H1 (cell line): Measurements from ENCODE around the gene GLYATL3. TPM values are rescaled to one million over a fixed set of nuclear protein-coding genes. Genes with fewer than 3 reads are reported as not detected.

ENCODE experiments used
- CTCF ChIA-PET: fragments of 300-600 bp; sonication (Branson Sonifier 250); formaldehyde crosslinking; loops from one replicate; lab custom pipeline; 2021; ENCODE audit not compliant: partially characterized antibody; lab: Charles Lee
- POLR2A ChIA-PET: fragments of 300-600 bp; sonication (Branson Sonifier 250); formaldehyde crosslinking; loops from one replicate; lab custom pipeline; 2021; ENCODE audit warnings: inconsistent platforms; ENCODE audit not compliant: partially characterized antibody; lab: Charles Lee
- DNase-seq, 2 experiments: peaks; one replicate each; pipeline versions ENCODE4 v3.0.0 to v3.0.0-alpha.2; 2010 to 2022; ENCODE audit warnings: low spot score in 2 of 2, low read depth in 1 of 2, mixed read lengths in 1 of 2
- FAIRE-seq: peaks from 2 replicates; lab custom pipeline; 2011; peaks lifted over from hg19 to GRCh38; lab: Jason Lieb, UNC
- H2AFZ ChIP-seq: 2 replicates; pipeline ENCODE4 v1.8.1; 2012; ENCODE audit warnings: low read length, inconsistent platforms
- H2AK5ac ChIP-seq: 2 replicates; pipeline ENCODE4 v1.6.1; 2013; ENCODE audit warnings: low read depth, low read length
- H2BK120ac ChIP-seq: replicated peaks from 2 replicates; pipeline ENCODE3; 2013; ENCODE audit warnings: low read depth, low read length, inconsistent platforms
- H2BK12ac ChIP-seq: 2 replicates; pipeline ENCODE4 v1.6.1; 2013; ENCODE audit warnings: low read depth, low read length
- H2BK15ac ChIP-seq: 2 replicates; pipeline ENCODE4 v1.6.1; 2013; ENCODE audit warnings: low read length
- H2BK20ac ChIP-seq: 2 replicates; pipeline ENCODE4 v1.6.1; 2013; ENCODE audit warnings: low read length
- H2BK5ac ChIP-seq: 2 replicates; pipeline ENCODE4 v1.6.1; 2013; ENCODE audit warnings: low read depth, low read length
- H3K14ac ChIP-seq: 2 replicates; pipeline ENCODE4 v1.6.1; 2013; ENCODE audit warnings: inconsistent platforms; ENCODE audit not compliant: insufficient read length
- H3K18ac ChIP-seq: 2 replicates; pipeline ENCODE4 v1.6.1; 2013; ENCODE audit warnings: low read length; ENCODE audit errors: extremely low read depth
- H3K23ac ChIP-seq: 2 replicates; pipeline ENCODE4 v1.6.1; 2013; ENCODE audit warnings: inconsistent platforms; ENCODE audit not compliant: insufficient read length
- H3K23me2 ChIP-seq: 2 replicates; pipeline ENCODE4 v1.6.1; 2013; ENCODE audit warnings: low read depth, low read length
- H3K27ac ChIP-seq: 2 replicates; pipeline ENCODE4 v1.6.1; 2011; ENCODE audit warnings: low read depth, low read length, inconsistent platforms
- H3K27me3 ChIP-seq, 4 experiments: replicated peaks in 1 of 4; 1 replicate in 1 of 4; 2 replicates in 3 of 4; pipeline versions ENCODE4 v1.6.1 to v1.8.1; 2011 to 2013; ENCODE audit warnings: low read length in 3 of 4, mild to moderate bottlenecking in 3 of 4, inconsistent platforms in 2 of 4, mixed read lengths in 2 of 4, moderate library complexity in 1 of 4; ENCODE audit not compliant: control insufficient read depth in 3 of 4, insufficient read depth in 3 of 4; ENCODE audit errors: extremely low read depth in 1 of 4
- H3K36me3 ChIP-seq, 4 experiments: 2 replicates each; pipeline versions ENCODE4 v1.6.1 to v1.8.1; 2011 to 2013; ENCODE audit warnings: mild to moderate bottlenecking in 4 of 4, low read length in 3 of 4, moderate library complexity in 2 of 4, control low read depth in 1 of 4, inconsistent platforms in 1 of 4; ENCODE audit not compliant: insufficient read depth in 4 of 4, control insufficient read depth in 2 of 4
- H3K4ac ChIP-seq: replicated peaks from 2 replicates; pipeline ENCODE3; 2013; ENCODE audit warnings: low read length, low read depth, mixed read lengths, inconsistent platforms; ENCODE audit not compliant: insufficient read length
- H3K4me1 ChIP-seq, 4 experiments: replicated peaks in 1 of 4; 1 replicate in 1 of 4; 2 replicates in 3 of 4; pipeline versions ENCODE4 v1.6.1 to v1.8.1; 2011 to 2013; ENCODE audit warnings: low read length in 3 of 4, inconsistent platforms in 2 of 4, mixed read lengths in 1 of 4; ENCODE audit not compliant: insufficient read depth in 4 of 4, control insufficient read depth in 3 of 4
- H3K4me2 ChIP-seq, 2 experiments: 2 replicates each; pipeline versions ENCODE4 v1.6.1 to v1.8.1; 2011 to 2013; ENCODE audit warnings: low read depth in 2 of 2, low read length in 2 of 2, control low read depth in 1 of 2, inconsistent platforms in 1 of 2, mild to moderate bottlenecking in 1 of 2; ENCODE audit not compliant: insufficient read depth in 1 of 2
- H3K4me3 ChIP-seq, 4 experiments: fragments of 200-600, 300-600 bp in 1 of 4; sonication (generic), shearing (Covaris generic), sonication (Bioruptor Twin) in 1 of 4; 2 replicates each; pipeline versions ENCODE4 v1.5.1 to v1.8.1; 2011 to 2016; ENCODE audit warnings: low read length in 4 of 4, low read depth in 3 of 4, control low read depth in 2 of 4, inconsistent platforms in 2 of 4, mild to moderate bottlenecking in 2 of 4, mixed read lengths in 1 of 4, moderate library complexity in 1 of 4; ENCODE audit not compliant: insufficient read depth in 2 of 4; ENCODE audit errors: extremely low read depth in 1 of 4
- H3K56ac ChIP-seq: replicated peaks from 2 replicates; pipeline ENCODE3; 2013; ENCODE audit warnings: low read depth, mild to moderate bottlenecking, mixed read lengths, low read length, inconsistent platforms; ENCODE audit not compliant: insufficient read length
- H3K79me1 ChIP-seq: 2 replicates; pipeline ENCODE4 v1.6.1; 2013; ENCODE audit warnings: low read depth, low read length, control low read depth
- H3K79me2 ChIP-seq, 2 experiments: 2 replicates each; pipeline versions ENCODE4 v1.6.1 to v1.8.1; 2012 to 2013; ENCODE audit warnings: low read length in 2 of 2, mild to moderate bottlenecking in 2 of 2, inconsistent platforms in 1 of 2; ENCODE audit not compliant: insufficient read depth in 2 of 2, control insufficient read depth in 1 of 2
- H3K9ac ChIP-seq, 4 experiments: replicated peaks in 1 of 4; 1 replicate in 1 of 4; 2 replicates in 3 of 4; pipeline versions ENCODE4 v1.6.1 to v1.8.1; 2011 to 2013; ENCODE audit warnings: low read depth in 3 of 4, low read length in 3 of 4, control low read depth in 2 of 4, mild to moderate bottlenecking in 2 of 4, moderate library complexity in 2 of 4, inconsistent platforms in 1 of 4; ENCODE audit errors: extremely low read depth in 1 of 4
- H3K9me3 ChIP-seq, 2 experiments: 2 replicates each; pipeline versions ENCODE4 v1.6.1 to v1.8.1; 2012 to 2013; ENCODE audit warnings: mild to moderate bottlenecking in 2 of 2, moderate library complexity in 2 of 2, control low read depth in 1 of 2, inconsistent platforms in 1 of 2, low read depth in 1 of 2, low read length in 1 of 2, mixed read lengths in 1 of 2; ENCODE audit not compliant: insufficient read depth in 2 of 2
- H4K20me1 ChIP-seq, 2 experiments: replicated peaks in 1 of 2; 2 replicates each; pipeline versions ENCODE3 to v1.8.1; 2011 to 2013; ENCODE audit warnings: inconsistent platforms in 2 of 2, low read length in 2 of 2, mild to moderate bottlenecking in 1 of 2; ENCODE audit not compliant: insufficient read depth in 2 of 2, control insufficient read depth in 1 of 2
- H4K5ac ChIP-seq: 2 replicates; pipeline ENCODE4 v1.6.1; 2013; ENCODE audit warnings: low read length, low read depth, mixed read lengths, inconsistent platforms; ENCODE audit not compliant: insufficient read length
- H4K8ac ChIP-seq: 2 replicates; pipeline ENCODE4 v1.8.0; 2013; ENCODE audit warnings: mild to moderate bottlenecking, moderate library complexity, low read length, inconsistent platforms; ENCODE audit not compliant: insufficient read depth; ENCODE audit errors: extremely low read depth
- H4K91ac ChIP-seq: replicated peaks from 2 replicates; pipeline ENCODE3; 2013; ENCODE audit warnings: low read length, mixed read lengths, inconsistent platforms; ENCODE audit not compliant: insufficient read length
- BCL11A ChIP-seq, 2 experiments: IDR thresholded peaks; one replicate each; pipeline ENCODE4 v1.6.1; 2011; ENCODE audit warnings: low read depth in 2 of 2, low read length in 2 of 2, mild to moderate bottlenecking in 2 of 2
- CTCF ChIP-seq, 3 experiments: IDR thresholded peaks; 1 replicate in 2 of 3; 2 replicates in 1 of 3; pipeline versions ENCODE4 v1.5.1 to v1.6.1; 2011; ENCODE audit warnings: low read length in 3 of 3, mild to moderate bottlenecking in 3 of 3, inconsistent platforms in 2 of 3, low read depth in 1 of 3, moderate library complexity in 1 of 3; ENCODE audit not compliant: insufficient read depth in 1 of 3; ENCODE audit errors: control extremely low read depth in 1 of 3
- E2F6 ChIP-seq: IDR thresholded peaks from 2 replicates; pipeline ENCODE4 v1.6.1; 2012; ENCODE audit warnings: inconsistent platforms
- PHF8 ChIP-seq: fragments of 200-600 bp; sonication (generic); conservative IDR thresholded peaks from 2 replicates; pipeline ENCODE4 v1.7.1; 2012; ENCODE audit warnings: low read depth, mild to moderate bottlenecking, inconsistent platforms, low read length, moderate library complexity
- POLR2AphosphoS5 ChIP-seq: IDR thresholded peaks from 2 replicates; pipeline ENCODE4 v1.6.1; 2011; ENCODE audit warnings: low read depth, low read length
- TAF1 ChIP-seq: IDR thresholded peaks from 2 replicates; pipeline ENCODE4 v1.6.1; 2011; ENCODE audit warnings: mild to moderate bottlenecking, low read depth, low read length
- TEAD4 ChIP-seq: IDR thresholded peaks from 2 replicates; pipeline ENCODE4 v1.6.1; 2012; ENCODE audit warnings: low read depth, low read length, inconsistent platforms, mixed read lengths
- USF2 ChIP-seq: IDR thresholded peaks from 2 replicates; pipeline ENCODE4 v1.6.1; 2011; ENCODE audit warnings: low read length, improper control_type of control experiment
- ZNF274 ChIP-seq: IDR thresholded peaks from 2 replicates; pipeline ENCODE4 v1.7.0; 2012; ENCODE audit warnings: low read length, borderline replicate concordance; ENCODE audit errors: extremely low read depth
- WGBS, 2 experiments: shearing (Covaris generic) in 1 of 2; methylation state at CpG; one replicate each; pipeline versions ENCODE4 v1.1.6 to v1.1.7; 2013 to 2015; ENCODE audit warnings: low lambda C conversion rate in 2 of 2, mixed read lengths in 2 of 2, inconsistent platforms in 1 of 2, low coverage in 1 of 2, missing lambda C conversion rate in 1 of 2; ENCODE audit not compliant: insufficient replicate concordance in 2 of 2, insufficient coverage in 1 of 2, insufficient read length in 1 of 2; ENCODE audit errors: extremely low coverage in 1 of 2, missing lambda C conversion rate in 1 of 2; 5-methylcytosine and 5-hydroxymethylcytosine counted together
- polyA plus RNA-seq, 7 experiments: library from polyadenylated mRNA; depleted of rRNA in 3 of 7; stranded (reverse) in 5 of 7; unstranded in 2 of 7; fragments of >200 nt in 5 of 7; fragments of 200-250 nt in 2 of 7; gene quantifications; 1 replicate in 5 of 7; 2 replicates in 1 of 7; 4 replicates in 1 of 7; pipeline versions ENCODE4 v1.2.1 to v1.2.3, GENCODE V29; 2011 to 2013; ENCODE audit warnings: missing spikeins in 2 of 7, mixed read lengths in 2 of 7
- total RNA-seq: library from RNA; stranded (reverse); fragmentation: NEBNext Ultra II Directional; extraction: Animal tissue kit (Norgen Biotek cat#: 25700); gene quantifications from 2 replicates; pipeline ENCODE4 v1.2.1, GENCODE V29; 2021

The GLYATL3 gene
- total and polyA plus RNA-seq, 2 of the 8 experiments (the other 6 are each of a cell fraction or from before 2014, with no cell fraction given): not detected

GRCh38 chr6:49565855-49566254 lies 66.1 kb downstream of the GLYATL3 start:
- H2AFZ ChIP-seq: no peak overlapping the region
- no peaks in the 10 kb centered on the region for H3K9me3 ChIP-seq
- TF ChIP-seq TAF1 (no peak), PHF8 (no peak), POLR2AphosphoS5 (no peak), CTCF (IDR thresholded peaks at IDR 0.05; ENCODE audit: control extremely low read depth in 1 of 3, insufficient read depth in 1 of 3, low read depth in 1 of 3, low read length in 3 of 3) (no peak), TEAD4 (no peak), ZNF274 (no peak), BCL11A (IDR thresholded peaks at IDR 0.05; ENCODE audit: low read depth in 2 of 2, low read length in 2 of 2) (no peak), USF2 (no peak), E2F6 (no peak)
- H2BK120ac ChIP-seq: no peak overlapping the region
- no peak overlapping the region; the same call in 1 of the 2 replicates for H4K8ac ChIP-seq
- no peak overlapping the region for H2BK15ac ChIP-seq
- no peak overlapping the region for H3K9ac ChIP-seq
- H3K4me1 ChIP-seq: no peaks in the 10 kb centered on the region
- DNase-seq (no peak), FAIRE-seq (no peak)
- H2AK5ac ChIP-seq: no peak overlapping the region
- H3K79me2 ChIP-seq: no peaks in the 10 kb centered on the region
- no peaks in the 10 kb centered on the region for H3K36me3 ChIP-seq
- no peak overlapping the region for H3K4ac ChIP-seq
- peak overlapping the region; percentile 11; the same call in 1 of the 2 replicates for H2BK20ac ChIP-seq
- WGBS, 2 experiments: 92% methylated on average over 10 of the region's 10 CpGs; no CpG with 5 or more reads in 1 of the 2 experiments
- no peak overlapping the region for H3K23ac ChIP-seq
- H3K14ac ChIP-seq: no peak overlapping the region
- CTCF ChIA-PET: interaction anchor here (0.6 to 5.5 kb wide), 4 partner anchors 16 to 42 kb away, joined by 4 to 23 read pairs (median 7); partner anchors contain the start of gene C6orf141
- no peak overlapping the region for H3K27ac ChIP-seq
- no peaks in the 10 kb centered on the region for H3K23me2 ChIP-seq
- no peak overlapping the region for H4K91ac ChIP-seq
- H3K79me1 ChIP-seq: no peaks in the 10 kb centered on the region
- H3K4me3 ChIP-seq: no peak overlapping the region
- no peak overlapping the region for H3K56ac ChIP-seq
- H4K20me1 ChIP-seq: no peaks in the 10 kb centered on the region
- POLR2A ChIA-PET: interaction anchor here (0.8 to 1.2 kb wide), 2 partner anchors 13 to 16 kb away, joined by 4 to 5 read pairs; partner anchors contain the start of gene C6orf141
- no peak overlapping the region for H4K5ac ChIP-seq
- no peak overlapping the region for H3K18ac ChIP-seq
- no peak overlapping the region for H3K4me2 ChIP-seq
- no peaks in the 10 kb centered on the region; a peak in 1 of 7 replicates for H3K27me3 ChIP-seq
- no peak overlapping the region for H2BK12ac ChIP-seq
- no peak overlapping the region for H2BK5ac ChIP-seq
